ENCODE results near the gene CLIP1.
A peak's percentile ranks its signal among the peaks of the same experiment; 100 is the strongest.
"Not testable (repeated sequence)": the region's sequence is repeated elsewhere in the genome, so short reads cannot be mapped to it uniquely, and the experiment has no call there.

The CLIP1 gene

DNA sequence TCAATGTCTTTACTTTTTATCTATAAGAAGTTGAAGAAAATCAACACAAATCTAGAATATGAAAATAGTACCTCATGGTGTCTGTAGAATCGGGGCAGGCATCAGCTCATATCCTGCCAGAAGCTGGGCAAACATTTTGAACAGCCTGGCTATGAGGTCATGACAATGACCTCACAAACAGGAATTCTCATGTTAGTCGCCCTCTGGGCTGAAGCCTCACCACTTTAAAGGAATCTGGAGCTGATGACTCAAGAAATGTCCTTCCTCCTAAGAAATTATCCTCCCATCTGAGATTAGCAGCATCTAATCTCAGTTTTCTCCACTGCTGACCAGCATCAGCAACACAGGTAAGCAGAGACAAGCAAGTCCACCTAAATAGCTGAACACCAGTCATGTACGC is 27.1 kb downstream of the CLIP1 start:
- peak; percentile 44 for DNase-seq (ENCODE audit: low spot score)

DNA sequence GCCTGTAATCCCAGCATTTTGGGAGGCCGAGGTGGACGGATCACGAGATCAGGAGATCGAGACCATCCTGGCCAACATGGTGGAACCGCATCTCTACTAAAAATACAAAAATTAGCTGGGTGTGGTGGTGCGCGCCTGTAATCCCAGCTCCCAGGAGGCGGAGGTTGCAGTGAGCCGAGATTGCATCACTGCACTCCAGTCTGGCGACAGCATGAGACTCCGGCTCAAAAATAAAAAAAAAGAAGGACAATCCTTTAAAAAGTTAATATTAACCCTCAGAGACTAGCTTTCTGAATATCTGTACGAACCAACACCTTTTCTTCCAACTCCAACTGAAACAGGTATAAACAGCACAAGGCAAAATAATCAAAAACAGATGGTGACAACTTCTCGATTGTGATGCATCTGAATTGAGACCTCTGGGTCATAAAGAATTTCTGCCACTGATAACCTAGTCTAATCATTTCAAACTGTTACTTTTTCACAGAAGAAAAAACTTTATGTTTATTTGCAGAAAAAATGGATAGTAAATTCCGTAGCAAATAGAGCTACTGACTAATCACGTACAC is 27.8 kb downstream of the CLIP1 start:
- DNase-seq (ENCODE audit: low spot score) = no peak

GRCh38 chr12:122393817-122394216 is 28.7 kb downstream of the CLIP1 start:
- DNase-seq (ENCODE audit: low spot score) = no peak

DNA sequence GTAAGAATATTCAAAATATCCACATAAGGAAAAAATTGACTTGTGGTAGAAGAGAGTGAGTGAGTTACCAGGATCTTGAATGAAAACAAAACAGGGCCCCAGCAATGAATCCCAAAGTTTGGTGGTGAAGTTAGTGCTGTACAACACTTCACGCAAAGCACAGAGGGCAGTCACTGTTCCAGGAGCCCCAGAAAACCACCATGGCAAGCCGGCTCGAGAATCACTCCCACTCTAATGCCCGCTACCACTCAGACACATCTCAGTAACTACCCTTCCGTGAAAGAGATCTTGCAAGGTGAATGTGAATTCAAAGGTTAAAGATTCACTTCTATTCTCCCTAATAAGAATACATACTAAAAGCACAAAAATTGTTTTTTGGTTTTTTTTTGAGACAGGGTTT is 30.1 kb downstream of the CLIP1 start:
- no peak for DNase-seq (ENCODE audit: low spot score)

- no peak for DNase-seq (ENCODE audit: low spot score)
These were observed 32.8 kb downstream of the CLIP1 start for GRCh38 chr12:122389677-122390076.

DNA sequence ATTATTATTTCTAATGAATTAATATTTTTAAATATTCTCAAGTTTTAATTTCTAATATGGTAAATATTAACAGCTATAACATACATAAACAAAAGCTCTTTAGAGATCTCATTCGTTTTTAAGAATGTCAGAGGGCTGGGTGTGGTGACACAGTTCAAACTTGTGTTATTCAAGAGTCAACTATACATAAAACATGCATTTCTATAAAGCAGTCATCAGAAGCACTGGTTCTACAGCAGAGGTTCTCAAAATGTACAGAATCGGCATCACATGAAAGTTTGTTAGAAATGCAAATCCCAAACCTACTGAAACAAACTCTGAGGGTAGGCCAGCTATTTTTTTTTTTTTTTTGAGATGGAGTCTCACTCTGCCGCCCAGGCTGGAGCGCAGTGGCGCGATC is 34.6 kb downstream of the CLIP1 start:
- DNase-seq (ENCODE audit: low spot score) = no peak

DNA sequence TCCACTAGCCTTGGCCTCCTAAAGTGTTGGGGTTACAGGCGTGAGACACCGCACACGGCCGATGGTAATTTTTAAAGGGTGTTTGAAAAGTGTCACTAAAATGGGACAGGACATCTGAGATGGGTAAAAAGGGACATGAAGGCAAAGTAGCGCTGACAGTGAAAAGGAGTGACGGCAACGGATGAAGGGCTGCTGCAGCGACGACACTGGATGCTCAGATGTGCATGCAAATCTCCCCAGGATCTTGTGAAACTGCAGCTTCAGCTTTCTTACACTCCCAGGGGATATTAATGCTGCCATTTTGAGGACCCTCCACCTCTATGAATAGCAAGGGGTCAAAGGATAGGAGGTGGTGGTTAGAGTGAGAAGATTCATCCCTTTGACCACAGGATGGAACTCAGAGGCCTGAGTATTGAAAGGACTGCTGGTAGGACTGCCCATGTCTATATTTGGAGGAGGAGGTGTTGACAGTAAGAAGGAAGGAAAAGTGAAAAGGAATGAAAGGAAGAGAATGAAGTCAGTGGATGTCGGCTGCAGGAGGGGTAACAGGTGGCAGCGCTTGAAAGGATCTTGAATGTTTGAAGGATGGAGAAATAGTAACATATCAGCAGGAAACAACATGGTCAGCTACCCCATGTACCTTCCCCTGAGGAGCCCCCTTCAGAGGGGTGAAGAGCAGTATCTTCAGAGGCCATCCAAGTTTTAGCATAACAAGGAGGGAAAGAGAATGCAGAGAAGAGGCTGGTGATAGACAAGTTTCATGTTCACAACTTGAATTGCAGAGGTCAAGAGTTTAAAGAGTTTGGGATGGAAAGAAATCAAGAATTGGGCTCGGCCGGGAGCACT is 37.1 kb downstream of the CLIP1 start:
- DNase-seq (ENCODE audit: low spot score) = no peak

- no peak for DNase-seq (ENCODE audit: low spot score)
These were observed 39.5 kb downstream of the CLIP1 start for GRCh38 chr12:122382919-122383350.

- DNase-seq (ENCODE audit: low spot score) = no peak
These were observed 41.4 kb downstream of the CLIP1 start for GRCh38 chr12:122381021-122381420.

GRCh38 chr12:122376751-122377150 is 45.7 kb downstream of the CLIP1 start:
- not testable (repeated sequence) for DNase-seq (ENCODE audit: low spot score)

- no peak for DNase-seq (ENCODE audit: low spot score)
These were observed 47.8 kb downstream of the CLIP1 start for GRCh38 chr12:122374707-122375106.

DNA sequence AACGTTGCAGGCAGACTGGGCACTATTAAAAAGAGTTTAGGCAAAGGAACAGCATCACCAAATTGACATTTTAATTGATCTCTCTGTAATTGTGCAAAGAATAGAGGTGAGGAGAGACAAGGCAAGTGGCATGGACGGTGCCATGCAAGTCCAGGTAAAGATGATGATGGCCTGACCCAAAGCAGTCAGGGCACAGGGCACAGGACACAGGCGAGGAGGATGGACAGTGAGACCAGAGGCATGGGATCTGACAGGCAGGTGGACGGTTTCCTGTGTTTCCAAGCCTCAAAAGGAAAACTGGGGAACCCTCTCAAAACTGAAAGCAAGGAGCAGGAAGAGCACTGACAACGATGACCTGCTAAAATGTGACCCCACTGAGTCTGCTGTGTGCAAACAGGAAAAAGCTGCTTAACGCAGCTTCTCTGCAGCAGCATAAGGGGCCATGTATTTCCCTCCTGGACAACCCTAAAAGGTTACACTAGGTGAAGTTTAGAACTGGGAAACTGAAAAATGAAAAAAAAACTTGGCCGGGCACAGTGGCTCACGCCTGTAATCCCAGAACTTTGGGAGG is 50.9 kb downstream of the CLIP1 start:
- no peak for DNase-seq (ENCODE audit: low spot score)

GRCh38 chr12:122368361-122369073 is 54.0 kb downstream of the CLIP1 start:
- peak; percentile 40 for DNase-seq (ENCODE audit: low spot score)

- DNase-seq (ENCODE audit: low spot score) = not testable (repeated sequence)
These were observed 54.8 kb downstream of the CLIP1 start for GRCh38 chr12:122367632-122368031.

DNA sequence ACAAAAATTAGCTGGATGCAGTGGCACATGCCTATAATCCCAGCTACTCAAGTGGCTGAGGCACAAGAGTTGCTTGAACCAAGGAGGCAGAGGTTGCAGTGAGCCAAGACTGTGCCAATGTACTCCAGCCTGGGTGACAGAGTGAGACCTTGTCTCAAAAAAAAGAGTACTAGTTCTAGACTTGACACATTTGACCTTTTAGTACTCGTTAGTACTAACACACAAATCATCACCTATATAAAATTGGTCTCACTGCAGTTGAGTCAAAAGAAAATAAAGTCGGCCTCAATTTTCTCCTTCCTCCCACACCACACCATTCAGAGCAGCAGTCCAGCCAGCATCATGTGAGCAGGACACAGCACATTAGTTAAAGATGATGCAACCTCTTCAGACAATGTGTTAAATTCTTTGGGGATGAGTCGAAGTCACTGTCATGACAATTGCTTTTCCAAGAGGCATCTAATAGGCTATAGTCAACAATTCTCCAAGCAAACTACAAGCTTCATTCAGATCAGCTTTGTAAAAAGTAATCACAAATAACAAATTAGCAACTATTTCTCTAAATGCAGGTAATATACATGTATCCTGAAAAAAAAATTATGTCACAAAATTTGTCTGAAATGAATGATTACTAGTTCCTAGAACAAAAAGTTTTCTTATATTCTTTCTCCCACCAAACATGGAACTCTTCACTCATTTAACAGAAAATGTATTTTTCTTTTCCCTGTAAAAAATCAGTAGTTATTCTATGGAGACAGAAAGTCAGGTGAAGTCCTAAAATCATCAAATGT is 55.6 kb downstream of the CLIP1 start:
- peak; percentile 90 for DNase-seq (ENCODE audit: low spot score)

GRCh38 chr12:122365226-122365625 is 57.2 kb downstream of the CLIP1 start:
- DNase-seq (ENCODE audit: low spot score) = not testable (repeated sequence)

- DNase-seq (ENCODE audit: low spot score) = no peak
These were observed 58.7 kb downstream of the CLIP1 start for GRCh38 chr12:122363782-122364181.

GRCh38 chr12:122362755-122363154 is 59.7 kb downstream of the CLIP1 start:
- no peak for DNase-seq (ENCODE audit: low spot score)

DNA sequence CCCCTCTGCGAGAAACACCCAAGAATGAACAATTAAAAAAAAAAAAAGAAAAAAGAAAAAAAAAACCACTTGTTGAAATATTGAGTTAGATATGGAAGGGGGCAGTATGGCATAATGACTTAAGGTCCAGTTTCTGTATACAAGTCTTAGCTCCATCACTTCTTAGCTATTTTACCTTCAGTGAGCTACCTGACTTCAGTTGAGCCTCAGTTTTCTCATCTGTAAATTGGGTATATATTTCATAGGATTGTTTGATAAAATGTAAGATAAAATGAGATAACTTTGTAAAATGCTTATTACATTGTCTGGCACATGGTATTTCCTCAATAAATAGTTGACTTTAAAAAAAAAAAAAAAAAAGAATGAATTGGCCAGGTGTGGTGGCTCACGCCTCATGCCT is 64.1 kb downstream of the CLIP1 start:
- DNase-seq (ENCODE audit: low spot score) = not testable (repeated sequence)

- DNase-seq (ENCODE audit: low spot score) = not testable (repeated sequence)
These were observed 64.9 kb downstream of the CLIP1 start for GRCh38 chr12:122357536-122357935.

GRCh38 chr12:122356991-122357390 is 65.5 kb downstream of the CLIP1 start:
- not testable (repeated sequence) for DNase-seq (ENCODE audit: low spot score)

- peak; percentile 66 for DNase-seq (ENCODE audit: low spot score)
These were observed 66.3 kb downstream of the CLIP1 start for GRCh38 chr12:122356192-122356635.

All from GM03348 (cell line).